HepG2 (cell line): Measurements from ENCODE around the gene MYO3A. TPM values are rescaled to one million over a fixed set of nuclear protein-coding genes. Genes with fewer than 3 reads are reported as not detected.

Source experiments
- ATAC-seq: fragments of 200-7000 bp; cut with Tn5 transposase; 3 replicates; pipeline ENCODE4 v1.9.1; 2020; ENCODE audit warnings: mild to moderate bottlenecking, moderate library complexity
- BruUV-seq: library from RNA; stranded (reverse); fragments of 400-500 nt; replicated peaks from 2 replicates; lab custom pipeline; 2021; lab: Mats Ljungman, UMichigan
- CTCF ChIA-PET: fragments of 300-600 bp; formaldehyde crosslinking; extraction: SDS; loops from one replicate; lab custom pipeline; 2021; ENCODE audit warnings: low total read pairs, inconsistent platforms, low intra/inter-chr PET ratio; lab: Yijun Ruan, JAX
- POLR2A ChIA-PET: fragments of 350-600 bp; sonication (Branson Sonifier 250); formaldehyde crosslinking; loops from one replicate; lab custom pipeline; 2020; ENCODE audit warnings: antibody characterized with exemption, inconsistent platforms; lab: Yijun Ruan, JAX
- DNase-seq: peaks from one replicate; pipeline ENCODE4 v3.0.0-alpha.2; 2015; ENCODE audit warnings: low spot score
- FAIRE-seq: peaks from 3 replicates; lab custom pipeline; 2011; peaks lifted over from hg19 to GRCh38; lab: Jason Lieb, UNC
- H2AFZ ChIP-seq: one replicate; pipeline ENCODE4 v1.6.1; 2011; ENCODE audit warnings: low read length, inconsistent platforms
- H3K27ac ChIP-seq: fragments of 300-600 bp; 3 replicates; pipeline ENCODE4 v1.8.0; 2011; ENCODE audit warnings: mixed run types, mild to moderate bottlenecking, mixed read lengths, low read length, inconsistent platforms; ENCODE audit not compliant: insufficient read depth; ENCODE audit errors: extremely low read length
- H3K27me3 ChIP-seq, 2 experiments: fragments of 200-600 bp in 1 of 2; 2 replicates in 1 of 2; 3 replicates in 1 of 2; pipeline versions ENCODE4 v1.6.0 to v1.8.0; 2011; ENCODE audit warnings: low read length in 2 of 2, mild to moderate bottlenecking in 2 of 2, moderate library complexity in 2 of 2, inconsistent platforms in 1 of 2; ENCODE audit not compliant: insufficient read depth in 2 of 2, control insufficient read depth in 1 of 2
- H3K36me3 ChIP-seq, 2 experiments: fragments of 200-600 bp in 1 of 2; replicated peaks in 1 of 2; 2 replicates in 1 of 2; 3 replicates in 1 of 2; pipeline versions ENCODE4 v1.5.1 to v1.8.0; 2011; ENCODE audit warnings: low read length in 2 of 2, inconsistent platforms in 1 of 2; ENCODE audit not compliant: insufficient read depth in 2 of 2, control insufficient read depth in 1 of 2
- H3K4me1 ChIP-seq: 2 replicates; pipeline ENCODE4 v1.5.1; 2012; ENCODE audit warnings: low read length, inconsistent platforms; ENCODE audit not compliant: insufficient read depth
- H3K4me2 ChIP-seq: 2 replicates; pipeline ENCODE4 v1.6.0; 2011; ENCODE audit warnings: low read depth, low read length, inconsistent platforms
- H3K4me3 ChIP-seq, 3 experiments: fragments of 200-600 bp in 1 of 3; sonication (generic), shearing (Covaris generic) in 1 of 3; replicated peaks in 1 of 3; 2 replicates each; pipeline ENCODE4 v1.5.1; 2011 to 2016; ENCODE audit warnings: low read length in 3 of 3, inconsistent platforms in 2 of 3, low read depth in 2 of 3, mild to moderate bottlenecking in 2 of 3, control low read depth in 1 of 3, mixed read lengths in 1 of 3; ENCODE audit not compliant: insufficient read depth in 1 of 3
- H3K79me2 ChIP-seq: one replicate; pipeline ENCODE4 v1.6.1; 2011; ENCODE audit warnings: low read length, inconsistent platforms; ENCODE audit not compliant: insufficient read depth
- H3K9ac ChIP-seq: 2 replicates; pipeline ENCODE4 v1.6.0; 2011; ENCODE audit warnings: mild to moderate bottlenecking, low read depth, low read length, inconsistent platforms; ENCODE audit not compliant: insufficient read depth
- H3K9me3 ChIP-seq: 2 replicates; pipeline ENCODE4 v1.5.1; 2012; ENCODE audit warnings: mild to moderate bottlenecking, low read length
- H4K20me1 ChIP-seq: 2 replicates; pipeline ENCODE4 v1.6.0; 2011; ENCODE audit warnings: inconsistent platforms, mild to moderate bottlenecking, low read length, moderate library complexity; ENCODE audit not compliant: insufficient read depth
- AHR ChIP-seq: IDR thresholded peaks from 2 replicates; pipeline ENCODE4 v1.6.1; 2018; ENCODE audit warnings: missing genetic modification reagents, missing compliant biosample characterization
- CREM ChIP-seq, 2 experiments: sonication (generic) in 1 of 2; formaldehyde crosslinking in 1 of 2; IDR thresholded peaks; 2 replicates each; pipeline versions ENCODE4 v1.4.0 to v1.6.1; 2016 to 2020; ENCODE audit warnings: antibody characterized with exemption in 1 of 2, mild to moderate bottlenecking in 1 of 2, missing genetic modification reagents in 1 of 2
- ETS1 ChIP-seq: sonication (generic); formaldehyde crosslinking; IDR thresholded peaks from 2 replicates; pipeline ENCODE4 v1.4.0; 2020; ENCODE audit warnings: missing genetic modification reagents
- MNT ChIP-seq: fragments of 450-650 bp; IDR thresholded peaks from 2 replicates; pipeline ENCODE4 v1.6.1; 2016
- PBX2 ChIP-seq: IDR thresholded peaks from 2 replicates; pipeline ENCODE4 v1.6.1; 2016; ENCODE audit warnings: control low read depth
- ZNF18 ChIP-seq: sonication (generic); formaldehyde crosslinking; IDR thresholded peaks from 2 replicates; pipeline ENCODE4 v1.8.0; 2022; ENCODE audit warnings: mild to moderate bottlenecking, missing genetic modification reagents; ENCODE audit not compliant: insufficient replicate concordance
- ZNF234 ChIP-seq: sonication (generic); formaldehyde crosslinking; conservative IDR thresholded peaks from 2 replicates; pipeline ENCODE4 v1.5.1; 2020; ENCODE audit warnings: mild to moderate bottlenecking, missing genetic modification reagents
- ZNF337 ChIP-seq: sonication (generic); formaldehyde crosslinking; IDR thresholded peaks from 2 replicates; pipeline ENCODE4 v1.5.1; 2020; ENCODE audit warnings: missing genetic modification reagents, low read depth, mild to moderate bottlenecking, borderline replicate concordance
- ZNF362 ChIP-seq: sonication (generic); formaldehyde crosslinking; IDR thresholded peaks from 2 replicates; pipeline ENCODE4 v1.4.0; 2020; ENCODE audit warnings: missing genetic modification reagents, mild to moderate bottlenecking, borderline replicate concordance
- ZNF720 ChIP-seq: sonication (generic); formaldehyde crosslinking; IDR thresholded peaks from 2 replicates; pipeline ENCODE4 v1.4.0; 2020; ENCODE audit warnings: missing genetic modification reagents
- WGBS: methylation state at CpG from one replicate; pipeline ENCODE4 v1.1.6; 2017; ENCODE audit warnings: low lambda C conversion rate; 5-methylcytosine and 5-hydroxymethylcytosine counted together
- in situ Hi-C: cut with HindIII; loops from 2 replicates; pipeline ENCODE4 v1.10.0; 2017; ENCODE audit warnings: low pct_unique_long_range_greater_than_20kb; ENCODE audit not compliant: extremely low pct_ligation_motif_present
- intact Hi-C: fragments of 100-400 bp; cut with micrococcal nuclease; formaldehyde crosslinking; loops from one replicate; pipeline ENCODE4 v1.10.0; 2022; ENCODE audit not compliant: unreplicated experiment
- polyA plus RNA-seq, 8 experiments: library from polyadenylated mRNA; depleted of rRNA in 3 of 8; stranded (reverse) in 7 of 8; unstranded in 1 of 8; fragments of >200 nt; fragmentation: Illumina TruSeq in 4 of 8; extraction: Trizol in 4 of 8; gene quantifications; 2 replicates each; pipeline versions ENCODE4 v1.2.1 to v1.2.3, GENCODE V29; 2011 to 2016; ENCODE audit warnings: low read depth in 4 of 8, missing spikeins in 1 of 8, mixed read lengths in 1 of 8; ENCODE audit not compliant: insufficient read depth in 1 of 8
- total RNA-seq, 5 experiments: library from RNA; depleted of rRNA; stranded (reverse); fragments of >200 nt; fragmentation: Illumina TruSeq; extraction: Trizol; gene quantifications; 2 replicates each; pipeline ENCODE4 v1.2.3, GENCODE V29; 2016; ENCODE audit warnings: low read depth in 1 of 5

Gene MYO3A
- total and polyA plus RNA-seq, 2 of the 13 experiments (the other 11 are each of a cell fraction or from before 2014, with no cell fraction given), result not detected

GRCh38 chr10:25907261-25907660 lies 26.8 kb upstream of the MYO3A start (continued):
- TF ChIP-seq MNT, result no peak
- no peak for TF ChIP-seq ZNF337 (CRISPR knock-in tag)

GRCh38 chr10:25912866-25913265 lies 21.2 kb upstream of the MYO3A start:
- Histone ChIP-seq H3K9ac (no peak overlapping the region), H3K79me2 (no peaks in the 10 kb centered on the region), H3K4me2 (no peak overlapping the region), H3K27me3 (no peaks in the 10 kb centered on the region), H3K4me1 (no peaks in the 10 kb centered on the region), H3K36me3 (no peaks in the 10 kb centered on the region), H3K9me3 (no peaks in the 10 kb centered on the region), H2AFZ (no peak overlapping the region), H3K27ac (no peak overlapping the region), H3K4me3 (no peak overlapping the region), H4K20me1 (no peaks in the 10 kb centered on the region)
- intact Hi-C loops, result no loop called here
- BruUV-seq, result no TSS peak
- ATAC-seq (no peak), FAIRE-seq (no peak), DNase-seq (no peak)
- ChIA-PET POLR2A (no interaction called here), CTCF (no interaction called here)
- in situ Hi-C loops, result no loop called here
- WGBS, result 0% methylated on average over 1 of the region's 2 CpGs
- TF ChIP-seq ZNF234 (CRISPR knock-in tag) (no peak), ZNF18 (CRISPR knock-in tag) (no peak), PBX2 (CRISPR knock-in tag) (no peak), ZNF720 (CRISPR knock-in tag) (no peak), CREM (IDR thresholded peaks at IDR 0.05) (no peak), CREM (CRISPR knock-in tag; IDR thresholded peaks at IDR 0.05) (no peak), ETS1 (no peak), ZNF362 (CRISPR knock-in tag) (no peak), AHR (no peak)
